Measurements from ENCODE around the gene GPRC5A.

GPRC5A gene

DNA sequence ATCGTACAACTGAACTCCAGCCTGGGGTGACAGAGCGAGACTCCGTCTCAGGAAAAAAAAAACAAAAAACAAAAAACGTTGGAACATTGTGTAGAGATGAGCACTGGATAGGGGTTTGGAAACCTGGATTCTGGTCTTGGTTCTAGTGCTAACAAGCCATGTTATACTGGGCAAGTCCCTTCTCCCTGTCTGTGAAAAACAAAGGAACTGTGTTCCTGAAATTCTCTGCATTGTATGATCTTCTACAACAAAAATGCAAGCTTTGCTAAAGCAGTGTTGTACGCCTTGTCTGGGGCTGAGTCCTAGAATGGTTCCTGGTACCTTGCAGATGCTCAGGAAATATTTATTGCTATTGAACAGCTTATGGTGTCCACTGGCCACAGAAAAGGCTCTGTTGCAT lies 47.2 kb downstream of the GPRC5A start:
- no peak for DNase-seq

DNA sequence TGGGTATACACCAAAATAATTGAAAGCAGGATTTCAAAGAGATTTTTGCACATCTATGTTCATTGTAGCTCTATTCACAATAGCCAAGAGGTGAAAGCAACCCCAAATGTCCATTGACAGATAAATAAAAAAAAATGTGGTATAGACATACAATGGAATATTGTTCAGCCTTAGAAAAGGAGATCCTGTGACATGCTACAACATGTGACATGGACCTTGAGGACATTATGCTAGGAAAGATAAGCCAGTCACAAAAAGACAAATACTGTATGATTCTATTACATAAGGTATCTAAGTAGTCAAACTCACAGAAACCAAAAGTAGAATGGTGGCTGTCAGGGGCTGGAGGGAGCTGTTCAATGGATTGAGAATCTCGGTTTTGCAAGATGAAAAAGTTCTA lies 48.5 kb downstream of the GPRC5A start:
- DNase-seq, result no peak

DNA sequence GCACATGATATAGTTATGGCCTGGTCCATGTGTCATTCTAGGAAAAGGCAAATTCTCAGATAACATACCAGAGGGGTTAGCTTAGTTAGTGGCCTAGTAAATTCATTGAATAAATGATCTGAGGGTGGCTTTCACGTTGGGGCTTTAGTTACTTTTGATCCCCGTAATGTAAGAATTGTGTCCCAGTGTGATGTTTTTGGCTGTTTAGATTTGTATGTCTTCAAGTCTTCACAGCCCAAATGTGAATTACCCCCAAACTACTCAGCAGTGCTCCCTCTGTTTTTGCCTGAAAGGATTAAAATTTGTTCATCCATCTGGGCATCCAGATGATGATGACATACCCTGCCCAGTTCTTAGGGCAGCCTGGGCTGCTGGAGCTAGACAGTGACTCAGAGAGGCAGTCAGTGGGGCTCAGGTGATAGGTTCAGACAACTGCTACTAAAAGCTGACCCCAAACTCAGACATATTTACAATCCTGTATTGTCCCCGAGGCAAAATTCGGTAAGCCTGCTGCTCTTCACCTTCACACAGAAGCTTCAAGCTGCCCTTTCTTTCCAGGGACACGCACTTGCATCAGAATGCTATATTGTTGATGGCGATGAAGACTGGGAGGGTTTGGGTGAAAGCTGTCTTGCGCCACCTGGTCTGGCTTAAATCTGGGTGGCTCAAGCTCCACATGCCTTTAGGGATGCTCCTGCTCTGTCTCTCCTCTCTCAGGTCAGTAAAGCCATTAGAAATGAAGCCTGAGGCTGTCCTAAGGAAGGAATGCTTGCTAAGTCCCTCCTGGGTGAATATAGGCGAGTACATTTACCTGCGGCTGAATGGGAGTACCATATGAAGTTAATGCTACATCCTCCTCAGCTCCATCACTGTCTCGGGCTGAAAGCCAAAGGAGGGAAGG lies 50.3 kb downstream of the GPRC5A start:
- no peak for DNase-seq

- no peak for DNase-seq
Observed at GRCh38 chr12:12943586-12944260, 52.4 kb downstream of the GPRC5A start.

DNA sequence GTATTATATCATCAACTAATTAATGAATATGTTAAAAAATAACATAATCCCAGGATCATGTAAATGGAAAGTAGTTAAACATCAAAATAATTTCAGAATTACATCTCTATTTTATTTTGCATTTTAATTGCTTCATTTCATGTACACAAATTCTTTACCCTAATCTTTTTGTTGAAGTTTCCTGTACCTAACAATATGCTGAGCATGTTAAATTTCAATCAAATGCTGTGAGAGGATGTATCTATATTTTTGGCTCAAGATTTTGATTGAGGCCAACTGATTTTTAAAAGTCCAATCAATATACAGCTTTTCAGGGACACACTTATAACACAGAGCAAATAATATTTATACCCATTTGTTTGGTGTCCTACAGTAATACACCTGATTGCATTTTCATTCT lies 54.2 kb downstream of the GPRC5A start:
- DNase-seq, result no peak

DNA sequence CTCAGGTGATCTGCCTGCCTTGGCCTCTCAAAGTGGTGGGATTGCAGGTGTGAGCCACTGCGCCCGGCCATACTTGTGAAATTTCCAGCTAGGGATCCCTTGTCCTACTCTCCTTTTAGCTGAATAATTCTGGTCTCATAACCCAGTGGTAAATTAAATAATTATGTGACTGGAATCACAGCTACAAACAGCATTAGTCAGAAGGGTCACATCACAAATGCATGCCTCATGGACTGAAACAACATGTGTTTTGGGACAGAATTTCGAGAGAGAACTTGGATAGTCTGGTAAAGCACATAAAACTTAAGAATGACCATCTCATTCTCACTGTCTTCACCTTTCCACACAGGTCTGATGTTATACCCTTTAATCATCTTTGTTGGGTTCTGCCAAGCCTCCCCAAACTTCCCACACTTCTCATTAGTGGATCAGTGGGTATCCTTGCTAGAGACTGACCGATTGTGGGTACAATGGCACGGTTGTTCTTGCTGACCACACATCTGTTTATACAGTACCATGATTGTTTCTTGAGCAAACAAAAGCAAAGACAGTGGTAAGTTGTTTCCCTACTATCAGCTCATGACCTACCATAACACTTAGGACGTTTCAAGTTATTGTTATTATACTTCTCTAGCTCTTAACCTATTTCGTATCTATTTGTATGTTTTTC lies 55.5 kb downstream of the GPRC5A start:
- peak in 34 of 58 donors; percentile 8 to 85 (median 38) for DNase-seq

- no peak for DNase-seq
Observed at GRCh38 chr12:12947902-12948301, 56.5 kb downstream of the GPRC5A start.

DNA sequence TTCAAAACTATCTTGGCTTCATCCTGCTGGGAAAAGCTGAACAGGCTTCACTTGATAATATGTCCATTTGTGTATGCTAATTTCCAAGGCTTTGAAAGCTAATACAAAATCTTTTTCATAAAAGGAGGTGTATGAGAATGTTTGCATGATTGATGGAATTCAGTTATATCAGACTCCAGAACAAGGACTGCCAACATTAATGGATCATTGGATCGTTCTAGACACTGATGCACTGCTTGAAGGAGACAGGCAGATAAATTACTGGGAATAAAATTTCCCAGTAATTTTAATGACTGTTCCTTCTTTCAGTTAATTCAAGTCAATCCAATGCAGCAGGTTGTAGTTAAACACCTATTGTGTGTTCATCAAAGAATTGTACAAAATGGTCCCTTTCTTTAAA lies 60.1 kb downstream of the GPRC5A start:
- no peak for DNase-seq

DNA sequence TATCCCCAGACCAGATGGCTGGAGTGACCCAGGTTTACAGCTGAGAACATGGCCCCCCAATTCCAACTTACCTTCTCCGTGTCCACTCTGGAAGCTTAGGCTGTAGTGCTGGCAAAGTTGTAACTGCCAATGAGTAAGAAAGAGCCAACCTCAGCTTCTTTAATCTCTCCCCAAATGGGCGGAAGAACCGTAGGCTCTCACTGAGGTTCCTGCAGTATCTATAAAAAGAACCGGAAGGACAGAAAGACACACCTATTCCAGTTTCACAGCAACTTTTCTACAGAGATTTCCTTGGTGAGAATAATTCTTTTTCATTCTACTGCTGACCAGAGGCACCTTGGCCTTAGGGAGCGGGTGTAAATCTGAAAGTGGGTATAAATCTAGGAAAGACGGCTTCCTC lies 60.7 kb downstream of the GPRC5A start, which contains the start of gene GPRC5D:
Gene GPRC5D (minus strand): TSS at position 135 of the 400 bp plus-strand sequence. CDS start 1,786 bp downstream, outside the sequence.
- no peak for DNase-seq

- no peak for DNase-seq
Observed at GRCh38 chr12:12954356-12954755, 63.0 kb downstream of the GPRC5A start.

- DNase-seq, result no peak
Observed at GRCh38 chr12:12954878-12955625, 63.7 kb downstream of the GPRC5A start.

- no peak for DNase-seq
Observed at GRCh38 chr12:12958886-12959285, 67.5 kb downstream of the GPRC5A start.

DNA sequence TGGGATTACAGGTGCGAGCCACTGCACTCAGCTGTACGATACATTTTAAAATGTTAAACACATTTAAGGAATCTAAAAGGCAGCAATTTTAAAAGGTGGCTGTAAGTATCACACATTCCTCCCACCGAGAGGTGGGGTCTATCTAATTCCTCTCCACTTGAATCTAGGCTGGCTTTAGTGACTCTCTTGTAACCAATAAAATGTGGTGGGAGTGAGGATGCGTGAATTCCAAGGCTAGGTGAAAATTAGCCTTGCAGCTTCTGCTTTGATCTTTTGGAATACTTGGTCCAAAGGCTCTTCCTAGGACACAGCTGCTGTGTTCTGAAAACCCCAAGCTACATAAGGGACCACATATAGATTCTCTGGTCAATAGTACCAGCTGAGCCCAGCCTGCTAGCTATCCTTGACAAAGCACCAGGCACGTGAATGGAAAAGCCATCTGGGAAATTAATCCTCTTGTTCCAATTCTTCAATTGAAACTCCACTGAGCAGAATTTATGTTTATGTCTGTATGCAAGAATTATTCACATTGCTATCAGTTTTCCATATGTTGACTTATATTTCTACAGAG lies 69.4 kb downstream of the GPRC5A start:
- DNase-seq, result no peak

- no peak for DNase-seq
Observed at GRCh38 chr12:12964255-12964654, 72.9 kb downstream of the GPRC5A start.

DNA sequence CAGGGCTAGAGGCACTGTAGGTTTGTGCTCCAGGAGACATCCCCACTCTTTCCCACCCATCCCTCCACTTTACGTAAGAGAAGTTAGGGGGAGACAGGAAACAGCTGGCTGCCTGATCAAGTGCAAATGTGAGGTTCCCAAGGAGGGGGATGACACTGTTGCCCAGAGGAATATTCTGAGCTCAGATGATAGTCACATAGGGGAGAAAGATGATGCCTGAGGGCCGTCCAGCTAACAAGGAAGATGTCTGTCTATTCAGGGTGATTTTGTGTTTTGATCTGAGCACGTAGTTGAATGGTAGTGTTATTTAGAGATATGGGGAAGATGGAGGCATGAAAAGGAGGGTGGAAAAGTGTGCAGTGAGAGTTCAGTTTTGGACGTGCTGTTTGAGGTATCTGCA lies 74.5 kb downstream of the GPRC5A start:
- no peak for DNase-seq
